Subcutaneous adipose tissue (tissue), 4 donors: Measurements from ENCODE around the gene PIK3R5. TPM values are rescaled to one million over a fixed set of nuclear protein-coding genes. Genes with fewer than 3 reads are reported as not detected.

Source experiments
- total RNA-seq, 4 donors: library from RNA; depleted of rRNA; stranded (reverse); fragments of >200 nt; gene quantifications; one replicate each; pipeline ENCODE4 v1.1.0, GENCODE V29; 2016
- TF ChIP-seq, protein P1 (sequence below): fragments of 450-650 bp; IDR thresholded peaks from one replicate; pipeline ENCODE4 v1.5.1; 2016; ENCODE audit warnings: low read depth, mild to moderate bottlenecking, control low read depth, antibody characterized with exemption, moderate library complexity

Gene PIK3R5
- total RNA-seq, 4 donors from 2014 or later: 12.2 to 56.9 (median 25.5) TPM

DNA sequence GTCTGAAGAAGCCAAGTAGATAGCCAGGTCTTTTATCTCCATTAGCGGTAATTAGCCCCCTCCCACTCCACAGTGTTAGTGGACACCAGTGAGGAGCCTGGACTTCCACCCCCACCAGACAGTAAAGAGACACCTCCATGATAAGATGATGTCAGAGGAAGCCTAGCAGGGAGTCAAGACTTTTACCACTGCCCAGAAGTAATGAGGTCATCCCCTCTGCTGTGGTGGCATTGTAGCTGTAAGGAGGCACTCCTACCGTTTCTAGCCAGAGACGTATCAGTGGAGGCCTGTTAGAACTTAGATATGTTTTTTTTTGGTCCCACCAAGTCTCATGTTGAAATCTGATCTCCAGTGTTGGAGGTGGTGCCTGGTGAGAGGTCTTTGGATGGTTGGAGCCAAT lies 38.1 kb downstream of the PIK3R5 start:
- TF ChIP-seq, protein P1, sequence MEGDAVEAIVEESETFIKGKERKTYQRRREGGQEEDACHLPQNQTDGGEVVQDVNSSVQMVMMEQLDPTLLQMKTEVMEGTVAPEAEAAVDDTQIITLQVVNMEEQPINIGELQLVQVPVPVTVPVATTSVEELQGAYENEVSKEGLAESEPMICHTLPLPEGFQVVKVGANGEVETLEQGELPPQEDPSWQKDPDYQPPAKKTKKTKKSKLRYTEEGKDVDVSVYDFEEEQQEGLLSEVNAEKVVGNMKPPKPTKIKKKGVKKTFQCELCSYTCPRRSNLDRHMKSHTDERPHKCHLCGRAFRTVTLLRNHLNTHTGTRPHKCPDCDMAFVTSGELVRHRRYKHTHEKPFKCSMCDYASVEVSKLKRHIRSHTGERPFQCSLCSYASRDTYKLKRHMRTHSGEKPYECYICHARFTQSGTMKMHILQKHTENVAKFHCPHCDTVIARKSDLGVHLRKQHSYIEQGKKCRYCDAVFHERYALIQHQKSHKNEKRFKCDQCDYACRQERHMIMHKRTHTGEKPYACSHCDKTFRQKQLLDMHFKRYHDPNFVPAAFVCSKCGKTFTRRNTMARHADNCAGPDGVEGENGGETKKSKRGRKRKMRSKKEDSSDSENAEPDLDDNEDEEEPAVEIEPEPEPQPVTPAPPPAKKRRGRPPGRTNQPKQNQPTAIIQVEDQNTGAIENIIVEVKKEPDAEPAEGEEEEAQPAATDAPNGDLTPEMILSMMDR: no peak

DNA sequence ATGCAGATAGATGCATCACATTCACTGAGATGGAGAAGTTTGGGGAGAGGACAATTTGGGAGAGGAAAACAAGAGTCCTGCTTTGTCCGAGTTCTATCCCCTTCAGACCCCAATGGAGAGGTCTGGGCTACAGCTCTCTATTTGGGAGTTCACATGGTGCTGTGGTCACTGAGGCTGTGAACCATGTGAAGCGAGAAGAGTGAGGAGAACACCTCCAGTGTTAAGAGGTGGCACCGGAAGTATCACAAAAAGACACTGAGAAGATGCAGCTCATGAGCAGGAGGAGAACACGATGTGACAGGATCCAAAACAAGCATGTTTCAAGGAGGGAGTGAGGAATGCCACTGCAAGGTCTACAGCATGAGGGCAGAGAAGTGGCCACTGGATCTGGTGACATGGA lies 39.7 kb downstream of the PIK3R5 start:
- TF ChIP-seq, protein P1: no peak

DNA sequence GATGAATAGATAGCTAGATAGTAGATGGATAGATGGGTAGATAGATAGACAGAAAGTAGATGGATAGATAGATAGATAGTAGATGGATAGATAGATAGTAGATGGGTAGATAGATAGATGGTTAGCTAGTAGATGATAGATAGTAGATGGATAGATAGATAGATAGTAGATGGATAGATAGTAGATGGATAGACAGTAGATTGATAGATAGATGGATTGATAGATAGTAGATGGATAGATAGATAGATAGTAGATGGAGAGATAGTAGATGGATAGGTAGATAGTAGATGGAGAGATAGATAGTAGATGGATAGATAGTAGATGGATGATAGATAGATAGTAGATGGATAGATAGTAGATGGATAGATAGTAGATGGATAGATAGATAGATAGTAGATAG lies 40.4 kb downstream of the PIK3R5 start:
- TF ChIP-seq, protein P1: no peak

DNA sequence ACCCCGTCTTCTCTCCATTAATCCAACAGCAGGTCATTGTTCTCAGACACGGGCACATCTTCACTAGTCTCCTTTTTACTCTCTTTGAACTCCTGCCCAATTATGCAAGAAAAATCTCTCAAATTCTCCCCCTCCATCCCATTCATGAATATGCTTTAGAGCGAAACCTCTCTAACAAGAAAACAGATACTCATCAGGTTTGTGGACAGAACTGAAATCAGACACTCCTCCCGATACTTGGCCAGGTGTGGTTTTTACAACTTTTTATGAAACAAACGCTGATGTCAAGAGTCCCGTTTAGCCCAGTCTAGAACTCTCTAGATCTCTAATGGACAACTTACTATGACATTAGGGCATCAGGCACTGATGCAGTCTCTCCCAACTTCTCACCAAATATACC lies 40.9 kb downstream of the PIK3R5 start:
- TF ChIP-seq, protein P1: no peak

DNA sequence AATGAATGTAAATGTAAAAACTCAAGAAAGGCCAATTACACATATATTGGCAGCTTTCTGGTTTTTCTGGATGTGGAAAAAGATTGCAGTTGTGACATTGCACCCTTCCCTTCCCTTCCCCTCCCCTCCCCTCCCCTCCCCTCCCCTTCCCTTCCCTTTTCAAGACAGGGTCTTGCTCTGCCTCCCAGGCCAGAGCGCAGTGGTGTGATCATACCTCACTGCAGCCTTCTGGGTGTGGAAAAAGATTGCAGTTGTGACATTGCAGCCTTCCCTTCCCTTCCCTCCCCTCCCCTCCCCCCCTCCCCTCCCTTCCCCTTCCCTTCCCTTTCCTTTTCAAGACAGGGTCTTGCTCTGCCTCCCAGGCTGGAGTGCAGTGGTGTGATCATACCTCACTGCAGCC lies 41.7 kb downstream of the PIK3R5 start:
- TF ChIP-seq, protein P1: no peak

DNA sequence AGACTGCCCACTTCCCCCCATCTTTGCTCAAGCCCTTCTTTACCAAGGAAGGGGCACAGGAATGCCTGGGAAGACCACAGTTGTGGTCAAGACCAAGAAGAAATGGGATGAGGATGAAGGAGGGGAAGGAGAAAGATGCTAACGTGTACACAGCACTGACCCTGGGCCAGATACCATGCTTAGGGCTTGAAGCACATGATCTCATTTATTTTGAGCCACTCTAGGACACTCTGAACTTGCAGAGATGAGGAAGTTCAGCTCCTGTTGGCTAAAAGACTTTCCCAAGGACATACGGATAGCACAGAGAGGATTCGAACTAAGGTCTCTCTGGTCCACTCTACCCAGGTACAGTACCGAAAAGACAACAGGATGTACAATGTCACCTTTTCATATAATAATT lies 42.6 kb downstream of the PIK3R5 start:
- TF ChIP-seq, protein P1: no peak

DNA sequence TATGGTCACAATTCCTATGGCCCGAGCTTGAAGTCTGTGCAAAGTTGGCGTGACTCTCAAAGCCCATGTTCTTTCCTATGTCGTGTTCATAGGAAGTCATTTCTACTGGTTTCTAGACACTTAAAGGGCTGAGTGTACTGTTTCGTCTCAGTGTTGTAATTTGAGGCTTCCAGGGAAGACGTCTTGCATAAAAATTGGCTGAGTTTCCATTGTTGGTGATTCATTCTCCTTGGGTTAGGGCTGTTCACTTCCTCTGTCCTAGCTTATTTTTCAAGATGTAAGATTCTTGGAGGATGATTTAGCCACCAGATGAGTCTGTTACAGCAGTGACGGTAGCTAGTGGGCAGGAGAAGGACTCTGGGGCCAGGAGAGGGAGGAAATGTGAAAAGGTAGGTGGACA lies 43.1 kb downstream of the PIK3R5 start:
- TF ChIP-seq, protein P1: no peak
